ENCODE measurements around the gene TTC31. TPM values are rescaled to one million over a fixed set of nuclear protein-coding genes. Genes with fewer than 3 reads are reported as not detected.

The TTC31 gene
- total RNA-seq, 2 experiments from 2014 or later, result 20.6 to 26.1 TPM

DNA sequence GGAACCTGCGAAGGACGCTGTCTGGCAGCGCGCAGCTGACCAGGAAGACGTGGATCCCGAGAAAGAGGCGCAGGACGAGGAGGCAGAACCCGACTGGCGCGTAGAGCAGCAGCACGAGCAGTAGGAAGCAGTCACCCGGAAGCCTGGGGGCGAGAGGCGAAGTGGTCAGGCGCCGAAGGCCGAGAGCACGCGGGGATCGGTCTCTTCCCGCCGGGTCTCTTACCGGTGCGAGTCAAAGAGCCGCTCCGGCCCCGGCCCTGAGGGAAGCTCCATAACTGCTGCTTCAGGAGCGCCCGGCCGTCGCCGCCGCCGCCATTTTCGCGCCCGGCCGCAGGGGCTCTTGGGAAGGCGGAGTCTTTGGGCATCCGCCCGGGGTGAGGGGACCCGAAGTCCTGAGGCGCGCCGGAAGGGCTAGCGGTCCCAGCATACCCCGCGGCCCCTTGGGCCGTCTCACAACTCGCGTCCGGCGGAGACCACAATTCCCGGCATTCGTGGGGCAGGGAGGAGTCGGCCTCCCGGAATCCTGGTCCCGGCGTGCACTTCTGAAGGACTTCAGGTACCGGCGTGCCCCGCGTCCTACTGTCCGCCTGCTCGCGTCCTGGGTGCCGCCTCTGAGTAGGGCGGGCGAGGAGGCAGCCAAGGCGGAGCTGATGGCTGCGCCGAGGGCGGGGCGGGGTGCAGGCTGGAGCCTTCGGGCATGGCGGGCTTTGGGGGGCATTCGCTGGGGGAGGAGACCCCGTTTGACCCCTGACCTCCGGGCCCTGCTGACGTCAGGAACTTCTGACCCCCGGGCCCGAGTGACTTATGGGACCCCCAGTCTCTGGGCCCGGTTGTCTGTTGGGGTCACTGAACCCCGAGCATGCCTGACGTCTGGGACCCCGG is 46.7 kb downstream of the TTC31 start, which contains the start of the genes AUP1 and HTRA2:
Gene AUP1 (minus strand): TSS at position 350 of the 882 bp plus-strand sequence. CDS start 77 bp downstream, at position 273.
Gene HTRA2 (plus strand): TSS at position 577 of the 882 bp plus-strand sequence. CDS start 74 bp downstream, at position 651.
- ATAC-seq (ENCODE audit: poor library complexity) (peak; percentile 90), DNase-seq (peak; percentile 69 to 94 (median 80))
- Mint-ChIP-seq H3K27me3 (no peaks in the 10 kb centered on the region), H3K4me1 (ENCODE audit: low read depth) (peaks cover 42% of the 10 kb centered on the region), H3K36me3 (ENCODE audit: low read depth) (peaks cover 57% of the 10 kb centered on the region), H3K27ac (peak within 1 kb of the TSS; percentile 89), H3K9me3 (no peaks in the 10 kb centered on the region), H3K4me3 (peak within 1 kb of the TSS; percentile 92)
- H3K4me1 ChIP-seq (ENCODE audit: insufficient read depth, low read length), result peaks cover 35% of the 10 kb centered on the region
- H3K27ac ChIP-seq (ENCODE audit: low read depth in 1 of 2, low read length in 2 of 2), result peak within 1 kb of the TSS; percentile 79 to 86
- TF ChIP-seq, protein P1, sequence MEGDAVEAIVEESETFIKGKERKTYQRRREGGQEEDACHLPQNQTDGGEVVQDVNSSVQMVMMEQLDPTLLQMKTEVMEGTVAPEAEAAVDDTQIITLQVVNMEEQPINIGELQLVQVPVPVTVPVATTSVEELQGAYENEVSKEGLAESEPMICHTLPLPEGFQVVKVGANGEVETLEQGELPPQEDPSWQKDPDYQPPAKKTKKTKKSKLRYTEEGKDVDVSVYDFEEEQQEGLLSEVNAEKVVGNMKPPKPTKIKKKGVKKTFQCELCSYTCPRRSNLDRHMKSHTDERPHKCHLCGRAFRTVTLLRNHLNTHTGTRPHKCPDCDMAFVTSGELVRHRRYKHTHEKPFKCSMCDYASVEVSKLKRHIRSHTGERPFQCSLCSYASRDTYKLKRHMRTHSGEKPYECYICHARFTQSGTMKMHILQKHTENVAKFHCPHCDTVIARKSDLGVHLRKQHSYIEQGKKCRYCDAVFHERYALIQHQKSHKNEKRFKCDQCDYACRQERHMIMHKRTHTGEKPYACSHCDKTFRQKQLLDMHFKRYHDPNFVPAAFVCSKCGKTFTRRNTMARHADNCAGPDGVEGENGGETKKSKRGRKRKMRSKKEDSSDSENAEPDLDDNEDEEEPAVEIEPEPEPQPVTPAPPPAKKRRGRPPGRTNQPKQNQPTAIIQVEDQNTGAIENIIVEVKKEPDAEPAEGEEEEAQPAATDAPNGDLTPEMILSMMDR (IDR thresholded peaks at IDR 0.05), result no peak
- H3K36me3 ChIP-seq (ENCODE audit: insufficient read depth, low read length), result peaks cover 42% of the 10 kb centered on the region
- H3K9me3 ChIP-seq (ENCODE audit: control insufficient read depth in 1 of 2, insufficient read depth in 1 of 2, low read length in 2 of 2), result peaks cover 0 to 6% of the 10 kb centered on the region in 2 experiments
- peak within 1 kb of the TSS; percentile 84 for H3K4me3 ChIP-seq (ENCODE audit: low read length)
- ChIA-PET POLR2A (interaction anchor here (0.7 to 3.8 kb wide), 17 partner anchors 9 to 706 kb away, joined by 3 to 37 read pairs (median 10); partner anchors contain the start of genes CCDC142, INO80B, LBX2 and MRPL53), CTCF (interaction anchor here (1.5 to 4.6 kb wide), 5 partner anchors 15 to 75 kb away, joined by 3 to 34 read pairs (median 6); partner anchors contain the start of genes CCDC142, INO80B, PCGF1 and TLX2)
- intact Hi-C loops (cut with DNase I, micrococcal nuclease), result loop anchor here (1.0 to 10.0 kb wide), 9 partner anchors 15 to 705 kb away; partner anchors contain the start of genes DOK1 (in 2 of the 2), CCDC142 (in 1 of the 2), PCGF1 (in 1 of the 2) and STAMBP (in 1 of the 2)
- no peaks in the 10 kb centered on the region for H3K27me3 ChIP-seq (ENCODE audit: control insufficient read depth in 1 of 2, insufficient read depth in 2 of 2, low read length in 2 of 2)

DNA sequence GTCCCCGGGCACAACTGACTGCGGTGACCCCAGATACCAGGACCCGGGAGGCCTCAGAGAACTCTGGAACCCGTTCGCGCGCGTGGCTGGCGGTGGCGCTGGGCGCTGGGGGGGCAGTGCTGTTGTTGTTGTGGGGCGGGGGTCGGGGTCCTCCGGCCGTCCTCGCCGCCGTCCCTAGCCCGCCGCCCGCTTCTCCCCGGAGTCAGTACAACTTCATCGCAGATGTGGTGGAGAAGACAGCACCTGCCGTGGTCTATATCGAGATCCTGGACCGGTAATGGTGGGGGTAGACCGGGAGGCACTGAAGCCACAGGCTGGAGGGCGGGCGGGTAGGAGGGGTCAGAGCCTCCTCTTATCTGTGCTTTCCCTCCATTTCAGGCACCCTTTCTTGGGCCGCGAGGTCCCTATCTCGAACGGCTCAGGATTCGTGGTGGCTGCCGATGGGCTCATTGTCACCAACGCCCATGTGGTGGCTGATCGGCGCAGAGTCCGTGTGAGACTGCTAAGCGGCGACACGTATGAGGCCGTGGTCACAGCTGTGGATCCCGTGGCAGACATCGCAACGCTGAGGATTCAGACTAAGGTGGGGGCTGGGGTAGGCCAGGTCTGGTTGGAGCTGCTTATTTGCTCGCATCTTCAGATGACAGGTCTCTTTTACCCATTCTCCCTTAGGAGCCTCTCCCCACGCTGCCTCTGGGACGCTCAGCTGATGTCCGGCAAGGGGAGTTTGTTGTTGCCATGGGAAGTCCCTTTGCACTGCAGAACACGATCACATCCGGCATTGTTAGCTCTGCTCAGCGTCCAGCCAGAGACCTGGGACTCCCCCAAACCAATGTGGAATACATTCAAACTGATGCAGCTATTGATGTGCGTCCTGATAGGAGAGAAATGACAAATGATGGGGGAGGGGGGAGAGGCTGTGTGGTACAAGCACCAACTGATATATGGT is 47.6 kb downstream of the TTC31 start:
- H3K27ac ChIP-seq (ENCODE audit: low read depth in 1 of 2, low read length in 2 of 2), result peak overlapping the region; percentile 79 to 86
- peak overlapping the region; percentile 84 for H3K27ac Mint-ChIP-seq
- CTCF ChIA-PET, result interaction anchor here (1.4 to 4.6 kb wide), 5 partner anchors 14 to 57 kb away, joined by 3 to 34 read pairs (median 6); partner anchors contain the start of genes CCDC142, PCGF1, TLX2 and TTC31
- peaks cover 0 to 6% of the 10 kb centered on the region in 2 experiments for H3K9me3 ChIP-seq (ENCODE audit: control insufficient read depth in 1 of 2, insufficient read depth in 1 of 2, low read length in 2 of 2)
- peaks cover 41% of the 10 kb centered on the region for H3K36me3 ChIP-seq (ENCODE audit: insufficient read depth, low read length)
- H3K4me1 ChIP-seq (ENCODE audit: insufficient read depth, low read length), result peaks cover 35% of the 10 kb centered on the region
- DNase-seq (peak in 8 of 14 experiments; percentile 21 to 83 (median 40)), ATAC-seq (ENCODE audit: poor library complexity) (peak; percentile 21)
- intact Hi-C loops (cut with DNase I, micrococcal nuclease), result loop anchor here (1.0 to 10.0 kb wide), 5 partner anchors 24 to 706 kb away; partner anchors contain the start of genes DOK1 (in 1 of the 2) and STAMBP (in 1 of the 2)
- H3K4me1 Mint-ChIP-seq (ENCODE audit: low read depth), result peaks cover 42% of the 10 kb centered on the region
- H3K27me3 Mint-ChIP-seq, result no peaks in the 10 kb centered on the region
- peak overlapping the region; percentile 91 for H3K4me3 Mint-ChIP-seq
- TF ChIP-seq, protein P1 (IDR thresholded peaks at IDR 0.05), result no peak
- no peaks in the 10 kb centered on the region for H3K9me3 Mint-ChIP-seq
- peaks cover 52% of the 10 kb centered on the region for H3K36me3 Mint-ChIP-seq (ENCODE audit: low read depth)
- H3K27me3 ChIP-seq (ENCODE audit: control insufficient read depth in 1 of 2, insufficient read depth in 2 of 2, low read length in 2 of 2), result no peaks in the 10 kb centered on the region
- H3K4me3 ChIP-seq (ENCODE audit: low read length), result peak overlapping the region; percentile 84
- POLR2A ChIA-PET, result interaction anchor here (0.7 to 3.8 kb wide), 22 partner anchors 10 to 707 kb away, joined by 3 to 37 read pairs (median 9); partner anchors contain the start of genes C2orf81, CCDC142, INO80B and LBX2
